ENCODE measurements around the gene MINDY2. TPM values are rescaled to one million over a fixed set of nuclear protein-coding genes. Genes with fewer than 3 reads are reported as not detected.

MINDY2 gene
- total and polyA plus RNA-seq, 2 of the 8 experiments (the other 6 are each of a cell fraction or from before 2014, with no cell fraction given) = 3.1 to 25.7 TPM

DNA sequence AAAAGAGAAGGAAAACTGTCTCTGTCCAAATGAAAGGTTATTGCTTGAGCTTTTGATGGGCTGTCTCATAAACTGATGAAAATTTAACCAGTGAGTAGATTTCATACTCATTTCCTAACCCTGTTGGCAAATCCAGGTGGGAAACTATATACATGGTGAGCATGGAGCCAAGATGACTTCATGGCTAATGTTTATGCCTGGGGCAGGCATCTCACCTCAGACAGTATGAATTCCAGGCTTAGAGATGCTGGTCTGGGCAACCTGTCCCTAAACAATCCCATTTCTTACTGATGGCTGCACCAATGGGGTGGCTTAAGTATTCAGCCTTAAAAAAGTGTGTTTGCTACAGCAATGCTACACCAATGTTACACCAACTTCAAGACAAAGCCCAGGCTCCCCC lies 104.2 kb downstream of the MINDY2 start:
- H4K20me1 ChIP-seq (replicated peaks in 1 of 2; ENCODE audit: control insufficient read depth in 1 of 2, insufficient read depth in 2 of 2, low read length in 2 of 2) = peaks cover 0 to 1% of the 10 kb centered on the region in 2 experiments
- no peak overlapping the region for H3K23ac ChIP-seq (ENCODE audit: insufficient read length)
- H3K27ac ChIP-seq (ENCODE audit: low read depth, low read length) = no peak overlapping the region
- no peak overlapping the region for H3K4me3 ChIP-seq (ENCODE audit: extremely low read depth in 1 of 4, insufficient read depth in 2 of 4, low read depth in 3 of 4, low read length in 4 of 4)
- H3K14ac ChIP-seq (ENCODE audit: insufficient read length) = no peak overlapping the region
- peaks cover 12 to 29% (median 22%) of the 10 kb centered on the region in 4 experiments for H3K36me3 ChIP-seq (ENCODE audit: control insufficient read depth in 2 of 4, insufficient read depth in 4 of 4, low read length in 3 of 4)
- H4K91ac ChIP-seq (replicated peaks; ENCODE audit: insufficient read length, low read length) = no peak overlapping the region
- no peaks in the 10 kb centered on the region for H3K4me1 ChIP-seq (replicated peaks in 1 of 4; ENCODE audit: control insufficient read depth in 3 of 4, insufficient read depth in 4 of 4, low read length in 3 of 4)
- H3K56ac ChIP-seq (replicated peaks; ENCODE audit: insufficient read length, low read depth, low read length) = no peak overlapping the region
- no peak overlapping the region for H3K18ac ChIP-seq (ENCODE audit: extremely low read depth, low read length)
- H3K27me3 ChIP-seq (replicated peaks in 1 of 4; ENCODE audit: control insufficient read depth in 3 of 4, extremely low read depth in 1 of 4, insufficient read depth in 3 of 4, low read length in 3 of 4) = no peaks in the 10 kb centered on the region
- H3K79me1 ChIP-seq (ENCODE audit: low read depth, low read length) = no peaks in the 10 kb centered on the region
- no peak overlapping the region for H4K5ac ChIP-seq (ENCODE audit: insufficient read length, low read depth, low read length)
- CTCF ChIA-PET (ENCODE audit: partially characterized antibody) = interaction anchor here (0.7 to 1.0 kb wide), 2 partner anchors 9 to 531 kb away, joined by 3 read pairs; no protein-coding TSS in a partner anchor
- 0 out of 2 replicates have a peak, but pooled peaks cover 2% of the 10 kb centered on the region for H3K23me2 ChIP-seq (ENCODE audit: low read depth, low read length)
- H2BK120ac ChIP-seq (replicated peaks; ENCODE audit: low read depth, low read length) = no peak overlapping the region
- H3K79me2 ChIP-seq (ENCODE audit: control insufficient read depth in 1 of 2, insufficient read depth in 2 of 2, low read length in 2 of 2) = no peaks in the 10 kb centered on the region
- no peak overlapping the region for H3K4ac ChIP-seq (replicated peaks; ENCODE audit: insufficient read length, low read depth, low read length)
- TF ChIP-seq TAF7 (optimal IDR thresholded peaks at IDR 0.05; ENCODE audit: borderline replicate concordance, low read depth, low read length) = no peak
- TF ChIP-seq FOSL1 (IDR thresholded peaks at IDR 0.05; ENCODE audit: insufficient read depth, low read depth, low read length) = no peak
- no peak for TF ChIP-seq SUZ12 (IDR thresholded peaks at IDR 0.05; ENCODE audit: low read length)
- no peaks in the 10 kb centered on the region for H3K9me3 ChIP-seq (ENCODE audit: insufficient read depth in 2 of 2, low read depth in 1 of 2, low read length in 1 of 2)
- H4K8ac ChIP-seq (ENCODE audit: extremely low read depth, insufficient read depth, low read length) = no peak overlapping the region
- H2AK5ac ChIP-seq (ENCODE audit: low read depth, low read length) = no peak overlapping the region
- POLR2A ChIA-PET (ENCODE audit: partially characterized antibody) = interaction anchor here (2.3 to 5.3 kb wide), 2 partner anchors 8 to 10 kb away, joined by 6 to 46 read pairs; no protein-coding TSS in a partner anchor
- H2BK15ac ChIP-seq (ENCODE audit: low read length) = no peak overlapping the region
- H2BK5ac ChIP-seq (ENCODE audit: low read depth, low read length) = no peak overlapping the region
- H2AFZ ChIP-seq (ENCODE audit: low read length) = no peak overlapping the region
- no peak overlapping the region for H3K9ac ChIP-seq (replicated peaks in 1 of 4; ENCODE audit: extremely low read depth in 1 of 4, low read depth in 3 of 4, low read length in 3 of 4)
- H2BK12ac ChIP-seq (ENCODE audit: low read depth, low read length) = no peak overlapping the region
- no peak overlapping the region for H3K4me2 ChIP-seq (ENCODE audit: insufficient read depth in 1 of 2, low read depth in 2 of 2, low read length in 2 of 2)
- no peak overlapping the region for H2BK20ac ChIP-seq (ENCODE audit: low read length)
- DNase-seq (ENCODE audit: low read depth in 1 of 2, low spot score in 2 of 2) (no peak), FAIRE-seq (no peak)

Measured in H1 (cell line).